Skin epidermis (tissue), 12 donors: Measurements from ENCODE around the gene CHST2.
A peak's percentile ranks its signal among the peaks of the same experiment; 100 is the strongest.
"Not testable (repeated sequence)": the region's sequence is repeated elsewhere in the genome, so short reads cannot be mapped to it uniquely, and the experiment has no call there.

ENCODE experiments used
- H3K27ac ChIP-seq, 21 experiments: fragments of 200-600 bp; sonication (generic) in 11 of 21; one replicate each; pipeline ENCODE4 v1.5.0; 2020; ENCODE audit warnings: mild to moderate bottlenecking in 3 of 21, inconsistent platforms in 2 of 21, moderate library complexity in 2 of 21
- H3K4me3 ChIP-seq, 7 experiments: fragments of 200-600 bp; sonication (generic) in 2 of 7; one replicate each; pipeline ENCODE4 v1.5.0; 2020; ENCODE audit warnings: inconsistent platforms in 2 of 7, mild to moderate bottlenecking in 2 of 7, moderate library complexity in 1 of 7

Gene CHST2

DNA sequence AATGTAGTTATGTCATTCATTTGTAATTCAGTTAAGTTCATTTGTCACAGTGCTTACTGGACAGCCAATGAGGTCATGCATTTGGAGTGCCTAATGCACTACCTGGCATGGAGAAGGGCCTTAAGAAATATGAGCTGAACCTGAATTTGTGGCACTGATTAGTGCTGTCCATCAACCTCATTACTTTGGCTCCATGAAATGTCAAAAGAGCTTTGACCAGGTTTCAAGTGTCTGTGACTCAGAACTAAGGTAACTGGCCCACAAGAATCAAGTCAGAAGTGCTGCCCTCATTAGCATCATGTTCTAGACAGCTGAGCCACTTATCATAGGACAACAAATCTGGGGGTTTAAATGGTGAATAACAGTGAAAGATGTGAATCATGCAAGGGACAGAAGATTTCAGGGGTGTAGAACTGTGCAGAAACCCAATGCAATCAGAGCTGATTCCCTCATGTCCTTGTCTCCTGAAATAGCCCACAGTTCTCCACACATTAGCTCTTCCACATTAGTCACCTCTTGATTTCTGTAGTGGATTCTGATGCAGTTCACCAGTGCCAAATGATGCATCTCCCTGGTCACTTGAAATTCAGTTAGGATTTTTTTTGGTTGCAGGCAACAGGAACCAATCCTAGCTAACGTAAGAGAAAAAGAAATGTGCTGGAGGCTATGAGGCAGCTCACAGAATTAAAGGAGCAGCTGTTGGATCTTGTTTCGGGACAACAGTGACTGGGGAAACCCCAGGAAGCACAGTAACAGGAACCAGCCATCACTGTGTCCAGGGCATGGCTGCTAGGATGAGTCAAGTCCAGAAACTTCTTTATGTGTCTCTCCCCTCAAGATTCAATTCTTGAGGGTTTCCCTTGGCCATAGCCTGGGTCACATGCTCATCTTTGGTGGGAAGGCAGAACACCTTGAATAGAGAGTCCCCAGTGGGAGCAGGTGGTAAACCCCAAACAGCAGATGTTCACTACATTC lies 38.7 kb downstream of the CHST2 start:
- H3K27ac ChIP-seq, result no peak overlapping the region

DNA sequence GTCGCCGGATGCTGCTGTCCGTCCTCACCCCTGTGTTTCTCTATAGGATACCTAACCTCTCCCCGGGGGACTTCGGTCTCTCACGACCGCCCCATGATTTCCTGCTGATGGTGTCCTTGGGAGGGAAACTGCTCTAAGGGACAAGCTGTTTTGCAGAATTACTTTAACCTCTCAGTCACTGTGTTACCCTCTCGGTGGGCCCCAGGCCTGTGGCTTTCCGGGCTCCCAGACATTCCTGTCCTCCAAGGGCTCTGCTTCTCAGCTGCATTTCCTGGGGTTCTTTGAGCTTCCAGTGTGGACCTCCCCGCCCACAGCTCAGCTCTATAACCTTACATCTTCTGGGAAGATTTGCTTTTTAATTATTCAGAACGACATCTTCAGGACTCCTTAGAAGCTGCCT lies 40.9 kb downstream of the CHST2 start:
- Histone ChIP-seq H3K27ac (no peak overlapping the region), H3K4me3 (no peak overlapping the region)

More for the DNA sequence above, 38.7 kb downstream of the CHST2 start:
- no peak overlapping the region for H3K4me3 ChIP-seq

DNA sequence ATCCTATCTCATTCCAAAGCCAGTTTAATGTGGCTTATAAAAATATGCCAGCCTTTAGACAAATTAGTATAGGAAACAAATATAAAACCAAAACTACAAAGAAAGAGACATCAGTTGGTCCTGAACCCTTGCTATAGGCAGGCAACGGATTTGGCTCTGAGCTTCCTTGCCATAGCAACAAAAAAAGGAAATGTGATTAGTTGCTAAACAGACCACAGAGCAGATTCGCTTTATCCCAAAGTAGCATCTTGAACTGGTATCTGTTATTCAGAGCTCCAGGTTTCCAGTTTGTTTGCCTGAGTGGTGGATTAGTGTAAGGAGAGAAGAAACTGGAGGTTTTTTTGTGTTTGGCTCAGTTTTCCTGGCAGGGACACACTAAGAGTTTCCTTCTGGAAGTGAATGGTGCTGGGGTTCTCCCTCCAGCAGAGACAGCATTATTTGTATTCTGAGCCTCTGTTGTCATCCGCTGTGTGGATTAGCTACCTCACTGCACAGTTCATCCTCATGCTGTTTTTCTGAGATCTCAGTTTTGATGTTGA lies 44.1 kb downstream of the CHST2 start:
- no peak overlapping the region for H3K4me3 ChIP-seq
- H3K27ac ChIP-seq, result no peak overlapping the region

DNA sequence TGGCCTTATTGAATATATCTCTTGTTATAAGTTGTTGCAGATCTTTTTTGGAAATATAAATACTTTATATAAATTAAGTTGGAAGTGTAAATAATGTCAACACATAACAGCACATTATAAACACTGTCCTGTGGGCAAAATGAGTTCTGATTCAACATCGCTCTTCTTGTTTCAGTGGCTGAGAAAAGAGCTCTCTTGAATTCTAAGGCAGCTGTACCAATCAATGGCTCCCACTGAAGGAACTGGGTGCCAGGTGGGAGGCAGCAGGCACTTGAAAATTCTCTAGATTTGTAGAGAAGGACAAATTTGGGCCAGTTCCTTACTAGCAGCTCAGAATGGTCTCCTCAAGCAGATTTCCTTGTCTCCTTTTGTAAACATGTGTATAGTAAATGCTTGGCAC lies 45.6 kb downstream of the CHST2 start:
- Histone ChIP-seq H3K4me3 (no peak overlapping the region), H3K27ac (peak overlapping the region in 5 of 21 experiments; percentile 14 to 55 (median 45))

DNA sequence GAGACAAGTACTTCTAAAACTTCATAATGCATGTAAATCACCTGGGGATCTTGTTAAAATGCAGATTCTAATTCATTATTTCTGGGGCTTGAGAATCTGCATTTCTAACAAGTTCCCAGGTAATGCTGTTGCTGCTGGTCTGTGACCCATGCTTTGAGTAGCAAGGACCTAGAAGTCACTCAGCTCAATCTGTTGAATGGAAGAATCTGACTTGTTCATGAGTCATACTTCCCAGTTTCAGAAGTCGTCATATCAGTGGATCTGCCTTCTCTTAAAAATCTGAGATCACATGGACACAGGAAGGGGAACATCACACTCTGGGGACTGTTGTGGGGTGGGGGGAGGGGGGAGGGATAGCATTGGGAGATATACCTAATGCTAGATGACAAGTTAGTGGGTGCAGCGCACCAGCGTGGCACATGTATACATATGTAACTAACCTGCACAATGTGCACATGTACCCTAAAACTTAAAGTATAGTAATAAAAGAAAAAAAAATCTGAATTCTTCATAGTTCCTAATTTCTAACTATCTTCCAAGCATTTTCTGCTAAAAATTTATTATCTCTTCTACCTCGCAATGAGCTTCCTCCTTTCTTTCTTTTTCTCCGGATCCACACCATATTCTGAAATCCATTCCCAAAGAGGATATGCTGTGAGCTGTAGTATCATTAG lies 46.2 kb downstream of the CHST2 start:
- not testable (repeated sequence) for H3K4me3 ChIP-seq
- peak overlapping the region in 5 of 21 experiments; percentile 14 to 55 (median 45) for H3K27ac ChIP-seq

DNA sequence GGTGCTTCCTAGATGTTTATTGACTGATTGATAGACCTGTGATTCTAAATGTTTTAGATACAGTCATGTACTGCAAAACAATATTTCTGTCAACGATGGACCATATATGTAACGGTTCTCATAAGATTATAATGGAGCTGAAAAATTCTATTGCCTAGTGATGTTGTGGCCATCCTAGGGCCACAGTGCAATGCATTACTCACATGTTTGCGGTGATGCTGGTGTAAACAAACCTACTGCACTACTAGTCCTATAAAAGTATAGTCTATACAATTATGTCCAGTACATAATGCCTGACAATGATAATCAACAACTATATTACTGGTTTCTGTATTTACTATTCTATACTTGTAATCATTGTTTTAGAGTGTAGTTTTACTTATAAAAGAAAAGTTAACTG lies 46.8 kb downstream of the CHST2 start:
- Histone ChIP-seq H3K4me3 (no peak overlapping the region), H3K27ac (no peak overlapping the region)

DNA sequence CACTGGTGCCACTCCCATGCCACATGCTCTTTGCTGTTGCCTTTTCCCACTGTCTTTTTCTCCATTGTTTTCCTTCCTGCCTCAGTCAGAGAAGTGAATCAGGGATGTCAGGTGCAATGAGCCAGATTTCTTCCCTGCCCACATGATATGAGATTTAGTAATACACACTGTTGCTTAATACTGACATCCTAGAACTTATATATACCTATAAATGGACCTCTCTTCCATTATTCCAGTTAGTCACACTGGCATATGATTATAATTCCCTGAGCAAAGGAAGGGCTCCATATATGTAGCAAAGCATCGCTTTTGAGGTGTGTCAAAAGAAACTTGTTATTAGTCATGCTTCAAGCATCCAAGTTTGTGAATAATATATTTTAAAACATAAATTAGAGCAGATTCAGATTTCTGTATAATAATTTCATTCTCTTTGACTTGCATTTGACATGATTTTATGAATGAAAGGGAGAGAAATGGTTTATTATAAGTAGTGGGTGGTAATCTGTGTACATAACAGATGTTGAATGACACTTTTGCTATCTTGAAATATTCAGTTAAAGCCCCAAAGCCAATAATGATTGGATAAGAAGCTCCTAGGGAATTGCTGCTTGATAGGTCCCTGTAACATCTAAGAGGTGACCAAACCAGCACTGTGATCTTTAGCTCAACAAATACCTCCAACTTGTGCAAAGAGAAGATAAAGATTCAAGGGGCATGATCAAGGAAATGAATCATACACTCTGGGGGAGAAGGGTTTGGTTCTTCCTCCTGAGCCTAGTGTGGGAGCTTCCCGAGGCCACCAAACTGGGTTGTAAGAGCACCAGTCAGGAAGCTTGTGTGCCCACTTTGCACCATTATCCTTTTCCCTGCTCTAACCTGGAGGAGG lies 48.6 kb downstream of the CHST2 start:
- H3K4me3 ChIP-seq, result no peak overlapping the region

DNA sequence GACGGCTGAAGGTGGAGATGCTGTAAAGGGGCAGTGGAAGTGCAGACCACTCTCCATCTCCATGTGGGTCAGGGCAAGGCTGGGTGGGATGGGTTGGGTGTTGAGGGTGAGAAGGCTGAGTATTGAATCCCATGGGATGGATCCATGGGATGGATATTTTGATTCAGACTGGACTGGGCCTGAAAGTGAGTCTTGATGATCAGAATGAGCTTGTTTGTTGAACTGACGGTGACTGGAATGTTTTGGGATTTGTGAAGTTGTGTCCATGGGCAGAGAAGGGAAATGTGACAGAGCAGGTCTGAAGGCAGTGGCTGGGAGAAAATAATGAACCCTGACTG lies 49.3 kb downstream of the CHST2 start:
- H3K4me3 ChIP-seq, result no peak overlapping the region
- H3K27ac ChIP-seq, result peak overlapping the region in 2 of 21 experiments; percentile 37 to 39

More for the DNA sequence above, 48.6 kb downstream of the CHST2 start:
- peak overlapping the region in 1 of 21 experiments; percentile 37 for H3K27ac ChIP-seq

DNA sequence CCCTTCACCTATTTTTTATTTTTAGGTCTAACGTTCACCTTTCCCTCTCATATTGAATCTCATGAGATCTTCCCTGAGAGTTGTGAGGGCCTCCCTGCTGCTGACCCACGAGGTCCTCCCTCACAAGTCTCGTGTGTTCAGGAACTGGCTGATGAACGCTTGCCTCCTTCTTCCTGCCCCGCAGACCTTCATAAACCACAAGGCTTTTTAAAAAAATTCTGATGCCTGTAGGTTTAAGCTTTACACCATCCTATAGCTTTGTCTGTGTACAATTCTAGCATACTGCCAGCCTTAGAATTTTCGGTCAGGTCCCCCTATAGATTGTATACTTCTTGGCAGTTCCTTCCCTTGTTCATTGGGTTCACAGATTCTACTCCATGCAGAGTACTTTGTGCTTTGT lies 50.5 kb downstream of the CHST2 start:
- Histone ChIP-seq H3K27ac (peak overlapping the region in 14 of 21 experiments; percentile 3 to 81 (median 56)), H3K4me3 (no peak overlapping the region)

DNA sequence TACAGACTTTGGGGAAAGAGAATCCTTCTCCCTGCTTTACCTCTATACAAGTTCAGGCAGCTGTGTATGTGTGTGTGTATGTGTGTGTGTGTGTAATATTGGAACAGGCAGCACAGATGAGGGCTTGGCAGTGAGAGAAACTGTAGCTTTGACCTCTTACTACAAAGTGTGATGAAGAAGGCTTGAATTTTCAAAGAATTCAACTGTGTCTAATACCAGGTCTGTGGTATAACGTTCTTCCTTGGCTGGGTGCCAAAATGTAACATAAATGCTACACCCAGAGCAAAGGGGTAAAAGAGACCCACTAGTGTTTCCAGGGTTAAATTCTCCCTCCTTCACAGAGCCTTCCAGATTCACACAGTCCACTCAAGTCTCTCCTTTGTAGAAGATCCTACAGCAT lies 51.1 kb downstream of the CHST2 start:
- H3K4me3 ChIP-seq, result no peak overlapping the region

DNA sequence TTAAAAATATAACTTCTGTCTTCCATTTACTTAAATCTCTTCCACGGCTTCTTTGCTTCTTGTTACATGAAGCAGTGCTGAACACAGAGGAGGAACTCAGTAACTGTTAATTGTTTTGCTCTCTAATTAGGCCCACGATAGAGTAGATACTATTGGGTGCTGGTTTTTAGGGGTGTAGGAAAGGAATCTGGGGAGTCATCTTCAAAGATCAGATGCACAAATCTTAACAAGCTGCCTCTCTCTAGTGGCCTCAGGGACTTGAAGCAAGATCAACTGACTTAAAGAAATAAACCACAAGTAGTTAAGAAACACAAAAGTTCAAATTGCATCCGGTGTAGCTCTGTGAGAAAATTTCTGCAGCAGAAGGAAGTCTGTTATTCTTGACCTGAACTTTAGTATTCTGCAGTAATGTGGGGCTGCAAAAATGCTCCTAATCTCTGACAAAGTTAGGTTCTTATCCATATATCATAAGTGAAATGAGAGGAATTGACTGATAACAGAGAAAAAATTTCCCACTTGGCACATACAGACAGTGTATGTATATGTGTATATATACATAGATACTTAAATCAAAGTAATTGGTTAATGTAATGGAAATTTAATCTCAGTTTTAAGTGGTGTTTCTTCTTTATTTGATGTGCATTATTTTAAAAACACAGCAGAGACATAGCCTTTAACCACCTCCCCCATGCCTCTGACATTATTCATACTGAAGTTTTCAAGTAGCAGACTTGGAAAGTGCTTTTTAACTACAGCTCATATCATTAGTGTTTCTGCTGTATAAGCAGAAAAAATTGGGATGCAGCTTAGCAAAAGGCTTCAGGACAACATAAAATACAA lies 51.8 kb downstream of the CHST2 start:
- peak overlapping the region in 12 of 21 experiments; percentile 0 to 81 (median 64) for H3K27ac ChIP-seq

More for the DNA sequence above, 51.1 kb downstream of the CHST2 start:
- H3K27ac ChIP-seq, result peak overlapping the region in 14 of 21 experiments; percentile 0 to 81 (median 56)

DNA sequence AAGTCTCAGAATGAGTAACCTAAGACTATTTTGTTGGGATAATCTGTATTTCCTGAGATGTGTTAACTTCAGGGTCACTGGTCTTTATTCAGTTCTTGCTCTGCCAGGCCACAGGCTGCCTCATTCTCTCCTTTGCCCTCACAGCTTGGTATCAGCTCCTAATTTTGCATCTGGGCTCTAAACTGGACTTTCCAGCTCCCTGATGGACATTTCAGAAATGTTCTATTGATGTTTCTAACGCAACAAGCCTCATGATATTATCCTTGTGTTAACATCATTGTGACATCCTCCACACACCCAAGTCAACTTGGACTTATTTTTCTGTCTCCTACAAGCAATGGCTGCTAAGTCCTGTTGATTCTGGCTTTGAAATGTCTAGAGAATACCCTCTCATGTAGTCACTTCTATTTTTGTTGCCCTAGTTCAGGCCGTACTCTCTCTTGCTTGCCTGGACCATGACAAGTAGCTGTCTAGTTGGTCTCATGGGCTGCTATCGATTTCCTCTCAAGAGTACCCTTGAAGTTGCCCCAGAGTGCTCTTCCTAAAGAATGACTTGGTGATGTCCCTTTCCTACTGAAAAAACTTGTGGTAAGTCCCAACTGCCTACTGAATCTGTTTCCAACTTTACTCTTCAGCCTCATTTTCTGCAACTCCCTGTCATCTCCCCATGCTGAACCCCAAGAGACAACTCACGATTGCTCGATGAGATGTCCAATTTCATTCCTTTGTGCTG lies 52.7 kb downstream of the CHST2 start:
- no peak overlapping the region for H3K4me3 ChIP-seq
- H3K27ac ChIP-seq, result peak overlapping the region in 10 of 21 experiments; percentile 17 to 81 (median 48)

More for the DNA sequence above, 51.8 kb downstream of the CHST2 start:
- no peak overlapping the region for H3K4me3 ChIP-seq

DNA sequence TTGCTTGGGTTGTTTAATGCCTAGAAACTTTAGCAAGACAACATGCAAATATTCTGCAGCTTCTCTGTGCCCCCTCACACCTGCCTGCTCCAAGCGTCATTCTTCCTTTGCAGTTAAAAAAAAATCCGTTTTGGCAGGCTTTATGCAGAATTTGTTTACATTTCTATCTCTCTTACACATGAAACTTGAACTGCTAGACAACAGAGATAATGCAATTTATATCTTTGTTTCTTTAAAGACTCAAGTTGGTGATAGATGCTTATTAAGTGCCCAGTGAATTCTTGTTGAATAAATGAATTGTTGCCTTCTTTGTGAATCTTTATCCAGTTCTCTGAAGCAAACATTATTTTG lies 53.2 kb downstream of the CHST2 start:
- H3K4me3 ChIP-seq, result no peak overlapping the region
- peak overlapping the region in 4 of 21 experiments; percentile 17 to 80 (median 48) for H3K27ac ChIP-seq

DNA sequence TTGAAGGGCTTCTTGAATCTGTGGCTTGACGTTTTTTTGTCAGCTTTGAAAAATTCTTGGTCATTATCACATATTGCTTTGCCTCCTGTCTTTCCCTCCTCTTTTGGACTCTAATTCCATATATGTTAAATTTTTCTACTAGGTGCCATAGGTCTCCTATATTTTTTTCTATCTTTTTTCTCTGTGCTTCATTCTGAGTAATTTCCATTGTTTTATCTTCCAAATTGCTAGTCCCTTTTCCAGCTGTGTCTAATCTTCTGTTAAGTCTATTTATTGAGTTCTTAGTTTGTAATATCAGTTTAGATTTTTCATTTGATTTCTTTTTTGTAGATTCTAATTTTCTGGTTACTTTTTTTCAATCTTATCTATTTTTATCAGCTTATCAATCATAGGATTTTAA lies 53.7 kb downstream of the CHST2 start:
- H3K27ac ChIP-seq, result no peak overlapping the region
- no peak overlapping the region for H3K4me3 ChIP-seq
